ENCODE results near the gene KLHL24.
"Not testable (repeated sequence)": the region's sequence is repeated elsewhere in the genome, so short reads cannot be mapped to it uniquely, and the experiment has no call there.

The KLHL24 gene

GRCh38 chr3:183635431-183636220 is at the start of gene KLHL24:
Gene KLHL24, plus strand, starts transcription at chr3:183635623. Its CDS starts 14,734 bp downstream, at chr3:183650357.
- peak; percentile 96 for DNase-seq

GRCh38 chr3:183586477-183586876 is 48.9 kb upstream of the KLHL24 start:
- peak; percentile 11 for DNase-seq

GRCh38 chr3:183587336-183587735 is 48.1 kb upstream of the KLHL24 start:
- DNase-seq, result no peak

DNA sequence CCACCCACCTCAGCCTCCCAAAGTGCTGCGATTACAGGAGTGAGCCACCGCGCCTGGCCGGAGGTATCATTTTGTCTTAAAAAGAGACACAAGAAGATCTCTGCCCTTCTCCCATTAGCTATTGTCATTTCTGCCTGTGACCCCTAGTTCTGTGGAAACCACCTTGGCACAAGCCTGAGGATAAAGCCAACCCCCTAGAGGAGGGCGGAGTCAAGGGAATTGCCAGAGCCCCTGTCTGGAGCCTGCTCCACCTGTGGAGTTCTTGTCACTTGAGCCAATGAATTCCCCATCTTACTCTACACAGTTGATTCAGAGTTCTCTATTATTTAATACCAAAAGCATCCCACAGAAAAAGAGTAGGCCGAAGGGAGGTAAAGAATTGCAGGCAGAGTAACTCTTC is 45.0 kb upstream of the KLHL24 start:
- no peak for DNase-seq

DNA sequence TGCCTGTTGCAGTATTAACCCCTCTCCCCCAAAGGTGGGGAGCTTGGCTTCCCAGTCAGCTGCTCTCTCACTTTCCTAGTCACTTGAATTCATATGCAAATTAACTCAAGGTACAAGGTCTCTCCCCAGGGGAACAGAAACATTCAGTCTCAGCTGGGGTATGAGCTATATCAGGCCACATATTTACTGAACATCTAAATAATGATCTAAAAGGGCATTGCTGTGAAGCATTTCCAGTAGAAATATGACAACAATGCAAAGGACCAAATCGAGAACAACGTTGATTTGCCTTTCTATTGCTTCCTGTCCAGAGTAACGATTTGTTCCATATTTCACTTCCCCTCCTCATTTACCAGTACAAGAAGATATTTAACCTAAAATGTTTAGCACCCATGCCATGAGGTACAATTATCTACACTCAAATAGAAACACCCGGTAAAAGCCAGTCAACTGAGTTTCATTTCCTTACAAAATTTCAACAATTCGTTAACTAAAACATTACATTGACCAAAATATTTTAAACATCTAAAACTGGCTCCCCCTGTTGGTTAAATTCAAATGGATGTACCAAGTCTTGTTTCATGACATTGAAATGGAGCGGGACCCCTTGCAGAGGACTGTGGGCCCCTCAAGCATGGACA is 43.4 kb upstream of the KLHL24 start:
- DNase-seq, result peak; percentile 48

DNA sequence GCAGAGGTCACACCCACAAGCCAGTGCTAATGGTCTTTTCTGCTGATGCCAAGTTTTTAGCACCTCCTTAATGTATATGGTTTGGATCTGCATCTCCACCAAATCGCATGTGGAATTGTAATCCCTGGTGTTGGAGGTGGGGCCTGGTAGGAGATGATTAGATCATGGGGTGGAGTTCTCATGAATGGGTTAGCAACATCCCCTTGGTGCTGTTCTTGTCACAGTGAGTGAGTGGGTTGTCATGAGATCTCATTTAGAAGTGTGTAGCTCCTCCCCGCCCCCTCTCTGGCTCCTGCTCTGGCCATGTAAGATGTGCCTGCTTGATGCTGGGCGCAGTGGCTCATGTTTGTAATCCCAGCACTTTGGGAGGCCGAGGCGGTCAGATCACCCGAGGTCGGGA is 42.6 kb upstream of the KLHL24 start:
- no peak for DNase-seq

DNA sequence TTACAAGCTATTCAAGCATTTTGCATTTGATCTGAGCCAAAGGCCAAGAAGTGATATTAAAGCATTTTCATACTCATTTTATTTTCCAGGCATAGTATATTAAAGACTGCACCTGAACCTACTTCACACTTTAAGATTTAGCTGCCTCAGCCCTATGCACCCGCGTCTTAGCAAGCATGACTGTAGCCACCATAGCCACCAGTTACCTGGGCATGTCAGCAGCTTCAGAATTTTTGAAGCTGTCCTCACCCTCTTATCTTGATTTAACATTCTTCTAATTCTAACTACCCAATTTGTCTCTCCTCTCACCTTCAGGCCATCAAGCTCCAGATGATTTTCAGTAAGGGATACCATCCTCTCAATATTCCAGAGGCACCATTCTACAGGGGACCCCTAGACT is 40.8 kb upstream of the KLHL24 start:
- DNase-seq, result no peak

DNA sequence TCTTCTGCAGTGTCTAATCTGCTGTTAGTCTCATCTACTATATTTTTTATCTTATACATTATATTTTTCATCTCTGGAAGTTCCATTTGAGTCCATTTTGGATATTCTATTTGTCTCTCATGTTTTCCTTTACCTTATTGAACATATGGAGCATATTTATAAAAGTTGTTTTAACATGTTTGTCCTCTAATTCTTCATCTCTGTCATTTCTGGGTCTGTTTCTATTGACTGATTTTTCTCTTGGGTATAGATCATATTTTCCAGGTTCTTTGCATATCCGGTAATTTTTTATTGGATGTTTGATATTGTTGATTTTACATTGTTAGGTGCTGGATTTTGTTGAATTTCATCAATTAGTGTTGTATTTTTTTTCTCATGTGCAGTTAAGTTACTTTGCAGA is 37.5 kb upstream of the KLHL24 start:
- no peak for DNase-seq

GRCh38 chr3:183611326-183611725 is 24.1 kb upstream of the KLHL24 start:
- not testable (repeated sequence) for DNase-seq

DNA sequence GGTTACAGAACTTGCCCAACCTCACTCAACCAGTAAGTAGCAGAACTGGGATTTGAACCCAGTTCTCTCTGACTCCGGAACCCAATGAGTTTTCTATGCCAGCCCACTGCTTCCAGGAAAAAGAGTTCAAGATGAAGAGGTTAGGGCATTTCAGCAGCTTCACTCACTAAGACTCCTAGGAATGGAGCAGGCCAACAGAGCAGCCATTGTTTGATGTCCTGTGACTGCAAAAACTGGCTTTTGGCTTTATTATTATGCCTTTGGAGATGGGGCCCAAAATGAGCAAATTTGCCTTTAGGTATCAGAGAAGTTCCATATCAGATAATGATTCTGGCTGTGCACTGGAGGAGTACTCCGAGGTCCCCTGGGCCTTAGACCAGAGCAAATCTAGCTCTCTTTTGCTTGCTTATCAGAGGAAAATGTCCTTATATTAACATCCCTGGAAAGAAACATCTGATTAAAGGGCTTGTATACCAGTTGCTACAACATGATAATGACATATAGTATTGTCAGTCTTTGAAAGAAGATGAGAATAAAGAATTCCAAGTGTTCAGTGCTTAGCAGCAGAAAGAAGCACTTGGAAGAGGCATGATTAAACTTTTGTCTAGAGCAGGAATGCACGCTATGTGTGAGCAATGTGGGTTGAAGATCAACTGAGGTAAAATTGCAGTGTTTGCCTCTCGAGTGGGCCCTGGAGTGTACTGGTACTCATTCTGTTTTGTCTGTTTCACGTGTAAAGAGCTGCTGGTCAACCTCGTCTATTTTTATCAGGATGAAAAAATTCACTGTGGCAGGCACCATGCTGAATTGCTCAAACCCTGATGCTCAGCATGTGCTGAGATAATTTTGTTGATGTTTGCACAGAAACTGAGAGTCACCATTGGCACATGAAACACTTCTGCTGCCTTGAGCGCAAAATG is 21.8 kb upstream of the KLHL24 start:
- DNase-seq, result no peak

DNA sequence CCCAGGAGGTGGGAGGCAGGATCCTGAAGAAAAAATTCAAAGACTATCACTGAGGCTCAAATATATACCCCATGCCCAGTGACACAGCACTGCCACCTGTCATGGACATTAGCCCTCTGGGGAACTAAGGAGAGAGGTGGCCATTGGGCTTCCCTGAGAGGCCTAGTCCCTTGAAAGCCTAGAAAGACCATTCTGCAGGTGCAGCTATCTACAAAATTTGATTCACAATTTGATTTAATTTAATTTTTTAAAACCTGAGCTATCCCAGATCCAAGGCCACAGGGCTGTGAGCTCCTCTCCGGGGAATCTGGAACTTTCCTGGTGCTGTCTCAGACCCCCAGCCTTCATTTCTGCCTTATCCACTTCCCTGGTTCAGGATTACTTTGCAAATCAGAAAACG is 16.9 kb upstream of the KLHL24 start:
- DNase-seq, result no peak

- no peak for DNase-seq
These were observed 16.4 kb upstream of the KLHL24 start for GRCh38 chr3:183619010-183619409.

DNA sequence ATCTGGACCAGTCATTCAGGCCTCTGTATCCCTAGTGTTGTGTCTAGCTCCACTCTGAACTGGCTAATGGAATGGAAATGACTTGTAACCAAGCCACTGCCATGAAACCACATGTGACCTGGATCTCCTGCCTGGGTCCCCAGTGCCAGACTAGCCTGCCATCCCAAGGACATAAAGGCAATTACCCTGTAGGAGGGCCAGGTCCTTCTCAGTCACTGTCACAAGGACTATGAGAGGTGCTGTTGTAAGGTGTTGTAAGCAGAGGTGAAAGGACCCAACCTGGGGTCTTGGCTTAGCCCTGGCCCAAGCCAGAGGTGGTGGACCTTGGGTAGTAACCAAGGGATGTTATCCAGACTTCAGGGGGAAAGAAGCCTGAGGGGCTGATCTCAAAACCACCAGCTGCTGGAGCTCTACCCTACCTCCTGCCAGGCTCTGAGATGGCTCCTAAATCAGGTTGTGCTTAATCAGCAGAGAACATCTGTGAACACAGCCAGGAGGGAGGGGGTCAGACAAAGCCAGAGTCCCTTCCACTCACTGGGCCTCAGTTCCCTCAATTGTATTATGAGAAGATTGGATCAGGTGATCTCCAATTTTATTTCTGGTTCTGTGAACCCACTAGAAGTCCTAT is 15.7 kb upstream of the KLHL24 start:
- DNase-seq, result no peak

DNA sequence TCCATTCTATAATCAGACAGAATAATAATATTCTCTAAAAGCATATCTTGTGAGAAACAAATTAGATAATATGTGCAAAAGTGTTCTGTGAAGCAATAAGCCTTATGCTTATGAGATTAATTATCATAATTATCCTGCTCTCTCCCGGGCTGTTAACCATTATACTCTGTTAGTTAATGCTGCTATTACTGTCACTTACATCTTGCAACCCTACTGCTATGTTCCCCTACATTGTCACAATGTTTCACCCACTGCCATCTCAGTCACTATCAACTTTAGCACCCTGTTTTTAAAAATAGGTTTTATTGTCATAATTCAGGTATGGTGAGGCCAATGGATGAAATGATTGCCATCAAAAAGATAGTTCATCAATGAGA is 15.2 kb upstream of the KLHL24 start:
- no peak for DNase-seq

GRCh38 chr3:183622473-183622872 is 12.9 kb upstream of the KLHL24 start:
- DNase-seq, result not testable (repeated sequence)

DNA sequence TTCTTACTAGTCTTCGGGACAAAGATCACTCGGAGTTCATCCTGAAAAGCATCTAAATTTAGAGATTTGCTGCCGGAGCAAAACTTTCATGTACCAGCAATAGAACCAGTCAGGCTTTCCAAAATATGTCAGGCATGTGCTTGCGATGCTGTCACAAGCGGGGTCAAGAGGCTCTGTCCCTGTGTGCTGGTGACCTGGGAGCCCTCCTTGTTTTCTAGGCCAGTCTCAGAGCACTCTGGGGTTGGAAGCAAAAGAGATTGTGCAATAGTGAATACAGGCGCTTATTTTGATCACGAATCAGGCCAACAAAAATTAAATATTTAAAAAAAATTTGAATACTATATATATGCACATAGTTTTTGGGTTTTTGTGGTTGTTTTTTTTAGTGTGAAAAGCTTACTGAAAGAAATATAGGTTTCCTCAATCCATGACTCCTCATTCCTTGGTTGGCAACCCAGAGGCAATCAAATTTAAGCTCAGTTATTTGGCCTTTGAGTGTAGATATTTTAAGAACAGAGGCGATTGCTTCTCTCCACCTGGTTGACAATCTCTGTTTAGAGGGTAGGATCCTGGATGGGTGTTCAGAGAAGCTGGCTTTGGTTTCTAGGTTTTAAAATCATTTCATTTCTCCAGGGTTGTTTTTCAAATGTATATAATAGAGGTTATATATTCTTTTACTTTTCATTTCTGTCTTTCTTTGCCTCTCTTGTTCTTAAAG is 8.4 kb upstream of the KLHL24 start:
- no peak for DNase-seq

GRCh38 chr3:183629546-183630301 is 5.7 kb upstream of the KLHL24 start:
- no peak for DNase-seq

DNA sequence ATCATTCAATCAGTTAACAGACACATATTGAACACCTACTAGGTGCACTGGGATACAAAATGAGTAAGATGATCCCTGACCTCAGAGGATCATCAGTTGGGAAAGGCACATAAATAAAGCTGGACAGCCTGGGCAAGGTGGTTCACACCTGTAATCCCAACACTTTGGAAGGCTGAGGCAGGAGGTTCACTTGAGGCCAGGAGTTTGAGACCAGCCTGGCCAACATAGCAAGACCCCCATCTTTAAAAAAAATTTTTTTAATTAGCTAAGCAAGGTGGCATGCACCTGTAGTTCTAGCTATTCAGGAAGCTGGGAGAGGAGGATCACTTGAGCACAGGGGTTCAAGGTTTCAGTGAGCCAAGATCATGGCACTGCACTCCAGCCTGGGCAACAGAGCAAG is 3.7 kb upstream of the KLHL24 start:
- DNase-seq, result no peak

DNA sequence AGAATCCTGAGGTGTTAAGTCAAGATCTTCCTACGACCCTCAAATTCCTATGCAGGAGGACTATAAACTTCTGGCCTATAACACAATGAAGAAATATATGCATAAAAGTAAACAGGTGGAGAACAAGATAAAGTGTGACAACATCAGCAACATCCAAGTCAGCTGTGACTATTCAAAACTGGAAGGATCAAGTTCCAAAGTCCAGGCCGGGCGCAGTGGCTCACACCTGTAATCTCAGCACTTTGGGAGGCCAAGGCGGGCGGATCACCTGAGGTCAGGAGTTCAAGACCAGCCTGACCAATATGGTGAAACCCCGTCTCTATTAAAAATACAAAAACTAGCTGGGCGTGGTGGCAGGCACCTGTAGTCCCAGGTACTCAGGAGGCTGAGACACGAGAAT is 2.7 kb upstream of the KLHL24 start:
- DNase-seq, result not testable (repeated sequence)

DNA sequence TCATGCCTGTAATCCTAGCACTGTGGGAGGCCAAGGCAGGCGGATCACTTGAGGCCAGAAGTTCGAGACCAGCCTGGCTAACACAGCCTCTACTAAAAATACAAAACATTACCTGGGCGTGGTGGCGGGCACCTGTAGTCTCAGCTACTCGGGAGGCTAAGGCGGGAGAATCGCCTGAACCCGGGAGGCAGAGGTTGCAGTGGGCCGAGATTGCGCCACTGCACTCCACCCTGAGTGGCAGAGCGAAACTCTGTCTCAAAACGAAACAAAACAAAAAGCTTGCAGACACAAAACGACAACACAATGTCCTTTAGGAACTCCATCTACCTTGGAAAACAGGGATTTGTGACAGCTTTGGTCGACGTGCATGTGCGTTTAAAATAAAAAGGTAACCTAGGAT is 716 bp upstream of the KLHL24 start:
- DNase-seq, result peak; percentile 8

GRCh38 chr3:183635107-183635430 is 354 bp upstream of the KLHL24 start:
- DNase-seq, result no peak
